A549 (cell line): ENCODE results near the gene GORASP2. TPM values are rescaled to one million over a fixed set of nuclear protein-coding genes. Genes with fewer than 3 reads are reported as not detected.

Experiments used
- ATAC-seq, 2 experiments: fragments of 200-7000 bp in 1 of 2; fragments of >200 bp in 1 of 2; cut with Nextera tagmentation in 1 of 2; cut with Tn5 transposase in 1 of 2; 3 replicates each; pipeline versions ENCODE4 v1.8.0 to v1.9.1; 2018 to 2020; ENCODE audit warnings: mild to moderate bottlenecking in 1 of 2, moderate library complexity in 1 of 2
- CTCF ChIA-PET: fragments of 300-600 bp; sonication (Branson Sonifier 250); formaldehyde crosslinking; extraction: SDS; loops from one replicate; lab custom pipeline; 2021; ENCODE audit warnings: antibody characterized with exemption, inconsistent platforms; lab: Yijun Ruan, JAX
- POLR2A ChIA-PET: fragments of 350-600 bp; formaldehyde crosslinking; extraction: SDS; loops from one replicate; lab custom pipeline; 2021; ENCODE audit warnings: antibody characterized with exemption, inconsistent platforms; lab: Yijun Ruan, JAX
- DNase-seq, 2 experiments: peaks; one replicate each; pipeline versions ENCODE4 v3.0.0 to v3.0.0-alpha.2; 2011 to 2016; ENCODE audit warnings: low read depth in 1 of 2, low spot score in 1 of 2
- FAIRE-seq: peaks from 2 replicates; lab custom pipeline; 2011; peaks lifted over from hg19 to GRCh38; lab: Jason Lieb, UNC
- H3K27ac ChIP-seq, 2 experiments: fragments of >200 bp; sonication (Bioruptor Twin); formaldehyde crosslinking; 3 replicates each; pipeline ENCODE4 v1.5.1; 2016 to 2017
- H3K4me1 ChIP-seq: fragments of >200 bp; sonication (Bioruptor Twin); formaldehyde crosslinking; 3 replicates; pipeline ENCODE4 v1.6.1; 2016
- H3K4me2 ChIP-seq: fragments of >200 bp; sonication (Bioruptor Twin); formaldehyde crosslinking; 3 replicates; pipeline ENCODE4 v1.6.1; 2016
- H3K4me3 ChIP-seq: fragments of >200 bp; sonication (Bioruptor Twin); formaldehyde crosslinking; 3 replicates; pipeline ENCODE4 v1.5.1; 2016
- H3K9me3 ChIP-seq: fragments of >200 bp; sonication (Bioruptor Twin); formaldehyde crosslinking; 3 replicates; pipeline ENCODE4 v1.6.1; 2016
- BHLHE40 ChIP-seq: IDR thresholded peaks from 2 replicates; pipeline ENCODE4 v1.6.1; 2012; ENCODE audit warnings: low read depth, low read length, inconsistent platforms
- CBX2 ChIP-seq: fragments of 200-600 bp; sonication (generic); IDR thresholded peaks from 2 replicates; pipeline ENCODE4 v1.6.1; 2016; ENCODE audit warnings: low read depth, mild to moderate bottlenecking, borderline replicate concordance
- CBX8 ChIP-seq: fragments of 200-600 bp; sonication (generic); IDR thresholded peaks from 2 replicates; pipeline ENCODE4 v1.6.1; 2016
- CEBPB ChIP-seq, 2 experiments: fragments of >200 bp in 1 of 2; sonication (Bioruptor Twin) in 1 of 2; formaldehyde crosslinking in 1 of 2; IDR thresholded peaks; 2 replicates each; pipeline ENCODE4 v1.6.1; 2012 to 2016
- EHF ChIP-seq: fragments of 250-450 bp; sonication (Bioruptor Pico); IDR thresholded peaks from 2 replicates; pipeline ENCODE4 v1.5.0; 2020; ENCODE audit warnings: mild to moderate bottlenecking
- FOSL2 ChIP-seq, 2 experiments: fragments of 450-650 bp in 1 of 2; fragments of >200 bp in 1 of 2; sonication (Bioruptor Twin) in 1 of 2; formaldehyde crosslinking; IDR thresholded peaks; 2 replicates each; pipeline versions ENCODE4 v1.5.0 to v1.6.1; 2016 to 2020; ENCODE audit warnings: mild to moderate bottlenecking in 1 of 2, moderate library complexity in 1 of 2
- HDAC2 ChIP-seq: fragments of 200-600 bp; sonication (generic); IDR thresholded peaks from 2 replicates; pipeline ENCODE4 v1.6.1; 2016
- HEYL ChIP-seq: fragments of 250-450 bp; sonication (Bioruptor Pico); IDR thresholded peaks from 2 replicates; pipeline ENCODE4 v1.8.0; 2021; ENCODE audit warnings: mild to moderate bottlenecking, moderate library complexity
- HOXA7 ChIP-seq: fragments of 250-450 bp; sonication (Bioruptor Pico); IDR thresholded peaks from 2 replicates; pipeline ENCODE4 v1.5.0; 2020; ENCODE audit warnings: mild to moderate bottlenecking, moderate library complexity
- HOXB13 ChIP-seq: fragments of 250-450 bp; sonication (Bioruptor Pico); IDR thresholded peaks from 2 replicates; pipeline ENCODE4 v1.5.0; 2020; ENCODE audit warnings: low read depth, mild to moderate bottlenecking, moderate library complexity
- HOXB5 ChIP-seq: fragments of 250-450 bp; sonication (Bioruptor Pico); IDR thresholded peaks from 2 replicates; pipeline ENCODE4 v1.5.0; 2020; ENCODE audit warnings: mild to moderate bottlenecking, moderate library complexity
- JUN ChIP-seq, 2 experiments: fragments of >200 bp; sonication (Bioruptor Twin); formaldehyde crosslinking; IDR thresholded peaks; 2 replicates in 1 of 2; 3 replicates in 1 of 2; pipeline ENCODE4 v1.6.1; 2016 to 2017
- JUNB ChIP-seq: fragments of >200 bp; sonication (Bioruptor Twin); formaldehyde crosslinking; IDR thresholded peaks from 2 replicates; pipeline ENCODE4 v1.6.1; 2016
- MAFK ChIP-seq: fragments of 450-650 bp; IDR thresholded peaks from 2 replicates; pipeline ENCODE4 v1.6.1; 2014; ENCODE audit not compliant: partially characterized antibody
- MAZ ChIP-seq: fragments of 150-350 bp; IDR thresholded peaks from 2 replicates; pipeline ENCODE4 v1.6.1; 2014; ENCODE audit warnings: antibody characterized with exemption, low read depth, low read length, borderline replicate concordance
- PHF8 ChIP-seq: fragments of 200-600 bp; sonication (generic); IDR thresholded peaks from 2 replicates; pipeline ENCODE4 v1.6.1; 2016; ENCODE audit warnings: low read depth, mild to moderate bottlenecking, antibody characterized with exemption, moderate library complexity, borderline replicate concordance
- POLR2A ChIP-seq: IDR thresholded peaks from 2 replicates; pipeline ENCODE4 v1.6.1; 2012; ENCODE audit warnings: mild to moderate bottlenecking, low read length
- POLR2AphosphoS2 ChIP-seq: conservative IDR thresholded peaks from 2 replicates; pipeline ENCODE4 v1.6.1; 2012; ENCODE audit warnings: low read length, improper control_type of control experiment, inconsistent platforms
- RARB ChIP-seq: fragments of 250-450 bp; sonication (Bioruptor Pico); IDR thresholded peaks from 2 replicates; pipeline ENCODE4 v1.8.0; 2021; ENCODE audit warnings: mild to moderate bottlenecking, moderate library complexity
- RFX5 ChIP-seq: fragments of 450-650 bp; IDR thresholded peaks from 2 replicates; pipeline ENCODE4 v1.7.1; 2014; ENCODE audit warnings: antibody characterized with exemption, mild to moderate bottlenecking, moderate library complexity
- RNF2 ChIP-seq: fragments of 200-600 bp; sonication (generic); IDR thresholded peaks from 2 replicates; pipeline ENCODE4 v1.6.1; 2016; ENCODE audit warnings: low read depth, mild to moderate bottlenecking, antibody characterized with exemption, moderate library complexity, borderline replicate concordance
- TP53 ChIP-seq: fragments of 250-450 bp; sonication (Bioruptor Pico); IDR thresholded peaks from 2 replicates; pipeline ENCODE4 v1.5.0; 2021; ENCODE audit warnings: mild to moderate bottlenecking, moderate library complexity
- ZC3H11A ChIP-seq: fragments of 450-650 bp; IDR thresholded peaks from 2 replicates; pipeline ENCODE4 v1.6.1; 2014; ENCODE audit warnings: antibody characterized with exemption, mild to moderate bottlenecking
- ZFP36 ChIP-seq: fragments of 450-650 bp; IDR thresholded peaks from 2 replicates; pipeline ENCODE4 v1.6.1; 2014; ENCODE audit warnings: borderline replicate concordance; ENCODE audit not compliant: partially characterized antibody
- WGBS: methylation state at CpG from one replicate; pipeline ENCODE4 v1.1.6; 2017; ENCODE audit errors: missing lambda C conversion rate; 5-methylcytosine and 5-hydroxymethylcytosine counted together
- polyA plus RNA-seq, 4 experiments: library from polyadenylated mRNA; depleted of rRNA in 3 of 4; stranded (reverse); fragments of >200 nt; fragmentation: RNase III in 1 of 4; extraction: RNeasy Plus Mini Kit Qiagen cat#74134 plus additional on column Dnase treatment in 1 of 4; gene quantifications; 2 replicates in 3 of 4; 3 replicates in 1 of 4; pipeline ENCODE4 v1.2.3, GENCODE V29; 2011 to 2017
- TF ChIP-seq, protein P1 (sequence below): fragments of 450-650 bp; IDR thresholded peaks from 2 replicates; pipeline ENCODE4 v1.6.1; 2014; ENCODE audit warnings: antibody characterized with exemption
- TF ChIP-seq, protein P2 (sequence below): fragments of >200 bp; sonication (Bioruptor Twin); formaldehyde crosslinking; IDR thresholded peaks from 2 replicates; pipeline ENCODE4 v1.6.1; 2016
- TF ChIP-seq, protein P3 (sequence below): IDR thresholded peaks from 2 replicates; pipeline ENCODE4 v1.6.1; 2012
- TF ChIP-seq, protein P4 (sequence below): fragments of >200 bp; sonication (Bioruptor Twin); formaldehyde crosslinking; IDR thresholded peaks from 3 replicates; pipeline ENCODE4 v1.5.1; 2016

Gene GORASP2
- polyA plus RNA-seq, 2 of the 4 experiments (the other 2 are of a cell fraction) = 90.5 to 179 TPM

GRCh38 chr2:170885130-170885791, 43.8 kb upstream of the GORASP2 start:
- DNase-seq = no peak
- POLR2A ChIA-PET = no interaction called here
- no peaks in the 10 kb centered on the region for H3K4me1 ChIP-seq
- H3K4me2 ChIP-seq = no peak overlapping the region
- H3K9me3 ChIP-seq = no peaks in the 10 kb centered on the region
- no peak for FAIRE-seq
- CTCF ChIA-PET = interaction anchor here (0.8 to 6.6 kb wide), 5 partner anchors 10 to 44 kb away, joined by 3 to 39 read pairs (median 5); partner anchors contain the start of gene GORASP2
- no peak overlapping the region for H3K27ac ChIP-seq
- peak; percentile 46 to 67; a peak in 4 of 6 replicates for ATAC-seq
- 36% methylated on average over 5 of the region's 5 CpGs for WGBS
- no peak overlapping the region for H3K4me3 ChIP-seq
- TF ChIP-seq POLR2AphosphoS2 (no peak), CBX8 (no peak), PHF8 (no peak), FOSL2 (IDR thresholded peaks at IDR 0.05) (no peak), FOSL2 (CRISPR knock-in tag; IDR thresholded peaks at IDR 0.05) (no peak), HOXB5 (no peak), RARB (no peak), MAZ (no peak), HEYL (CRISPR knock-in tag) (no peak), RFX5 (no peak)

DNA sequence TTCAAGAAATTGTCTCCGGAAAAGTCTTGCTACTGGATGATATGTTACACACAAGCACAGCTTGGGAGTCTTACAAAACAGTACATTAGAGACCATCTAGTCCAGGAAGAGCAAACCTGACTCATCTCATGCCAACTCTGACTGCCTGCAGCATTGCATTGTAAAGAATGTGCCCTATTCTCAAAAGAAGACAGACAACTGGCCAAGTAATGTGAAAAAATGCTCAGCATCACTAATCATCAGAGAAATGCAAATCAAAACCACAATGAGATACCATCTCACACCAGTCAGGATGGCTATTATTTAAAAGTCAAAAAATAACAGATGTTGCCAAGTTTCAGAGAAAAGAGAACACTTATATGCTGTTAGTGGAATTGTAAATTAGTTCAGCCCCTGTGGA, 42.7 kb upstream of the GORASP2 start:
- Histone ChIP-seq H3K27ac (no peak overlapping the region), H3K4me3 (no peak overlapping the region), H3K9me3 (no peaks in the 10 kb centered on the region), H3K4me2 (no peak overlapping the region), H3K4me1 (no peaks in the 10 kb centered on the region)
- no peak for FAIRE-seq
- DNase-seq = no peak
- CTCF ChIA-PET = interaction anchor here (0.6 to 6.6 kb wide), 3 partner anchors 10 to 635 kb away, joined by 3 to 39 read pairs (median 6); no protein-coding TSS in a partner anchor
- no peak for ATAC-seq
- TF ChIP-seq ZFP36 = no peak
- POLR2A ChIA-PET = no interaction called here
- 0% methylated on average over 1 of the region's 1 CpG for WGBS

DNA sequence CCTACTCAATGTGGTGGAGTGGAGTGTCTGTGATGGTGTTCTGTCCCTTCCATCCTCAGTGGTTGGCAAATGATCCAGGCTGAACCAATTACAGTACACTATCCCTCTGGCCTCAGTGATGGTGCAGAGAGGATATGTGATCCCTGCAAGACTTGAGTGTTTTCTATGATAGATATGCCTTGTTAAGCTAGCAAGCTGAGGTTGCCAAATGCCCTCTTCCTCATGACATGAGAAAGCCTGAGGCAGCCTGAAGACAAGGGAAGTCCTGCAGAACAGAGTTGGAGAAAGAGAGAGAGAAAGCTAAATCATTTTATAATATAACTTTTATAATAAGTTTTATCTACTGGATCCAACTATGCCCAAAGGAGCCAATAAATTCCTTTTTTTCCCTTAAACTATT, 41.6 kb upstream of the GORASP2 start:
- CTCF ChIA-PET = interaction anchor here (1.1 to 2.3 kb wide), 2 partner anchors 8 to 75 kb away, joined by 3 to 6 read pairs; no protein-coding TSS in a partner anchor
- Histone ChIP-seq H3K27ac (no peak overlapping the region), H3K4me2 (no peak overlapping the region), H3K4me1 (no peaks in the 10 kb centered on the region), H3K9me3 (0 out of 3 replicates have a peak, but pooled peaks cover 1% of the 10 kb centered on the region), H3K4me3 (no peak overlapping the region)
- POLR2A ChIA-PET = no interaction called here
- TF ChIP-seq BHLHE40 = no peak
- TF ChIP-seq, protein P1, sequence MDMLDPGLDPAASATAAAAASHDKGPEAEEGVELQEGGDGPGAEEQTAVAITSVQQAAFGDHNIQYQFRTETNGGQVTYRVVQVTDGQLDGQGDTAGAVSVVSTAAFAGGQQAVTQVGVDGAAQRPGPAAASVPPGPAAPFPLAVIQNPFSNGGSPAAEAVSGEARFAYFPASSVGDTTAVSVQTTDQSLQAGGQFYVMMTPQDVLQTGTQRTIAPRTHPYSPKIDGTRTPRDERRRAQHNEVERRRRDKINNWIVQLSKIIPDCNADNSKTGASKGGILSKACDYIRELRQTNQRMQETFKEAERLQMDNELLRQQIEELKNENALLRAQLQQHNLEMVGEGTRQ = no peak
- TF ChIP-seq CBX8 = no peak
- TF ChIP-seq MAFK = no peak
- TF ChIP-seq, protein P2, sequence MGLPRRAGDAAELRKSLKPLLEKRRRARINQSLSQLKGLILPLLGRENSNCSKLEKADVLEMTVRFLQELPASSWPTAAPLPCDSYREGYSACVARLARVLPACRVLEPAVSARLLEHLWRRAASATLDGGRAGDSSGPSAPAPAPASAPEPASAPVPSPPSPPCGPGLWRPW = no peak
- TF ChIP-seq CEBPB (IDR thresholded peaks at IDR 0.05) = no peak
- no peak for TF ChIP-seq ZFP36
- TF ChIP-seq TP53 (CRISPR knock-in tag) = no peak
- TF ChIP-seq ZC3H11A = no peak
- TF ChIP-seq HDAC2 = no peak
- TF ChIP-seq, protein P3, sequence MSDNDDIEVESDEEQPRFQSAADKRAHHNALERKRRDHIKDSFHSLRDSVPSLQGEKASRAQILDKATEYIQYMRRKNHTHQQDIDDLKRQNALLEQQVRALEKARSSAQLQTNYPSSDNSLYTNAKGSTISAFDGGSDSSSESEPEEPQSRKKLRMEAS = no peak
- TF ChIP-seq EHF (CRISPR knock-in tag) = no peak
- no peak for TF ChIP-seq JUN (IDR thresholded peaks at IDR 0.05)
- TF ChIP-seq HOXB13 (CRISPR knock-in tag) = no peak
- TF ChIP-seq HOXA7 (CRISPR knock-in tag) = no peak
- TF ChIP-seq, protein P4, sequence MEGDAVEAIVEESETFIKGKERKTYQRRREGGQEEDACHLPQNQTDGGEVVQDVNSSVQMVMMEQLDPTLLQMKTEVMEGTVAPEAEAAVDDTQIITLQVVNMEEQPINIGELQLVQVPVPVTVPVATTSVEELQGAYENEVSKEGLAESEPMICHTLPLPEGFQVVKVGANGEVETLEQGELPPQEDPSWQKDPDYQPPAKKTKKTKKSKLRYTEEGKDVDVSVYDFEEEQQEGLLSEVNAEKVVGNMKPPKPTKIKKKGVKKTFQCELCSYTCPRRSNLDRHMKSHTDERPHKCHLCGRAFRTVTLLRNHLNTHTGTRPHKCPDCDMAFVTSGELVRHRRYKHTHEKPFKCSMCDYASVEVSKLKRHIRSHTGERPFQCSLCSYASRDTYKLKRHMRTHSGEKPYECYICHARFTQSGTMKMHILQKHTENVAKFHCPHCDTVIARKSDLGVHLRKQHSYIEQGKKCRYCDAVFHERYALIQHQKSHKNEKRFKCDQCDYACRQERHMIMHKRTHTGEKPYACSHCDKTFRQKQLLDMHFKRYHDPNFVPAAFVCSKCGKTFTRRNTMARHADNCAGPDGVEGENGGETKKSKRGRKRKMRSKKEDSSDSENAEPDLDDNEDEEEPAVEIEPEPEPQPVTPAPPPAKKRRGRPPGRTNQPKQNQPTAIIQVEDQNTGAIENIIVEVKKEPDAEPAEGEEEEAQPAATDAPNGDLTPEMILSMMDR = no peak
- TF ChIP-seq RNF2 = no peak
- TF ChIP-seq CBX2 = no peak
- TF ChIP-seq POLR2A = no peak
- TF ChIP-seq JUNB = no peak
- FAIRE-seq (no peak), DNase-seq (no peak), ATAC-seq (no peak)
